GM21737 (cell line): ENCODE results near the gene CRACR2B.

Source experiments
- ATAC-seq: cut with Tn5 transposase; IDR thresholded peaks from one replicate; pipeline ENCODE4 v1.9.1; 2021; ENCODE audit warnings: mild to moderate bottlenecking, moderate library complexity; ENCODE audit not compliant: unreplicated experiment

CRACR2B gene

GRCh38 chr11:850775-851763 lies 23.4 kb downstream of the CRACR2B start:
- ATAC-seq: no peak

GRCh38 chr11:852762-853161 lies 25.0 kb downstream of the CRACR2B start:
- ATAC-seq: no peak

GRCh38 chr11:853682-854448 lies 26.1 kb downstream of the CRACR2B start:
- ATAC-seq: no peak

DNA sequence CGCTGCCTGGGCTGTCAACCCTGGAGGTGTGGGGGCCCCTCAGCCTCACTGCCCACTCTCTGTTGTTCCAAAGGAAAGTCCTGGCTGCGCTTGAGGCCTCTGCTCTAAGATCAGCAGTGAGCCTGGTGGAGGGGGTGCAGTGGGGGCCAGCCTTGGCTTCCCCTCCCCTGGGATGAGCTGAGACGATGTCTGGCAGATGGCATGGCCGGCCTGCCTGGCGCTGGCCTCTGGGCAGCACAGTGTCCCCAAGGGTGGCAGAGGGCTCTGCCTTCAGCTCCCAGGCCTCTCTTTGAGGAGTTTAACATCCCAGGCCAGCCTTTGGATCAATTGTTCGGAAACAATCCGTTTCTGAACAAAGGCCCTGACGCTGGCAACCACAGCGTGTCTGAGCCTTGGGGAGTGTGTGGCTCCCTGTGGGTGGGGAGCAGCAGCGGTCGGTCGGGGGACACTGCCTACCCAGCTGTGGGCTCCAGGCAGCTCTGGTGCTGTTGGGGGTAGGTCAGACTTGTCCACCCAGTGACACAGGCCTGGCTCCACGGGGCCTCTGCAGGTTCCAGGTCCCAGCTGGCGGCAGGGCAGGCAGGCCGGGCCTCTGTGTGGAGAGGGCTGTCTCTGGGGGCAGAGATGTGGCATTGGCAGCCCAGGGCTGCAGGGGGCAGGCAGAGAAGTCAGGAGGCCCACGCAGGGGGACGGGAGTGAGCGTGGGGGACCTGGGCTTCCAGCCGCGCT lies 27.0 kb downstream of the CRACR2B start:
- ATAC-seq: no peak

DNA sequence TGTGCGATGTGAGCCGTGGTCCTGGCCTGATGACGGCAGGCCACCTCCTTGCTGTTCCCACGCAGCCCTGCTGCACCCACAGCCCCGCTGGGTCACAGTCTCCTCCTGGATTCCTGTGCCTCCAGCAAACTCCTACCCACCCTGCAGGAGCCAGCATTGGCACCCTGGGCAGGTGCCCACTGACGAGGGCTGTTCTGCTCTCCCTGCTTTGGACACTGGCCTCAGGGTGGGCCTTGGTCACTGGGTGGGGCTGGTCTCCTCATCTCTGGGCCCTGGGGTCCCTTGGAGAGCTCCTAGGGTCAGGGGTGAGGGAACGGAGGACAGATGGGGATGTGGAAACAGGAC lies 27.6 kb downstream of the CRACR2B start:
- no peak for ATAC-seq

DNA sequence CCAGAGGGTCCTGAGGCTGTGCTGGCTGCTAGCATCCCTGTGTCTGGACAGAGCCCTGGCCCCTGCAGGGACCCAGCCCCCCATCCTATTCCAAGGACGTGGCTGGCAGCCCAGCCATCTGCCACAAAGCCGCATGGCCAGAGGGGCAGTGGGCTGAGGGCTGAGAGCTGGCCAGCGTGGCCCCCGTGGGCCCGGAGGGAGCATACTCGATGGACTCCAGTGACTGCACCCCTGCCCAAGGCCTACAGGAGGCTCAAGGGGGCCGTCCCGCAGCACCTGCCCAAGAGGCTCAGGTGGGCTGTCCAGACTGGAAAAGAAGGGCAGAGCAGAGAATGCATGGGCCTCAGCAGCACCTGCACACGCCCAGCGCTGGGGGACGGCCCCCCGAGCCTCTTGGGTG lies 28.1 kb downstream of the CRACR2B start:
- no peak for ATAC-seq

DNA sequence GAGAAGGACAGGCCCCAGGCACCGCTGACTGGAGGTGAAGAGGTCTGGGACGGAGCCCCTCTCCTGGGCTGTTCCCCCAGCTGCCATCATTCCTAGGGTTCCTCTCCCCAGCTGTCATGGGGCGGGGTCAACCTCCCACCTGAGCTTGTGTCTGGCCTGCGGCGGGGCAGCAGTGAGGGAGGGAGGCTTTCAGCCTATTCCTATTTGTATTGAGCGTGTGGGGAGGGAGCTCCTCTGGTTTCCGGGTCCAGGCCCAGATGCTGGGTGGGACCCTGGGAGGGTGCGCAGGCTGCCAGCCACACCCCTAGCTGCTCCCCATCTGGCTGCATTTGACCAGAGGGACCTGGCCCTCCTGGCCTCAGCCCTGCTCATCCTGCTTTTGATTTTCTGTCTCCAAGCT lies 28.7 kb downstream of the CRACR2B start:
- ATAC-seq: no peak

DNA sequence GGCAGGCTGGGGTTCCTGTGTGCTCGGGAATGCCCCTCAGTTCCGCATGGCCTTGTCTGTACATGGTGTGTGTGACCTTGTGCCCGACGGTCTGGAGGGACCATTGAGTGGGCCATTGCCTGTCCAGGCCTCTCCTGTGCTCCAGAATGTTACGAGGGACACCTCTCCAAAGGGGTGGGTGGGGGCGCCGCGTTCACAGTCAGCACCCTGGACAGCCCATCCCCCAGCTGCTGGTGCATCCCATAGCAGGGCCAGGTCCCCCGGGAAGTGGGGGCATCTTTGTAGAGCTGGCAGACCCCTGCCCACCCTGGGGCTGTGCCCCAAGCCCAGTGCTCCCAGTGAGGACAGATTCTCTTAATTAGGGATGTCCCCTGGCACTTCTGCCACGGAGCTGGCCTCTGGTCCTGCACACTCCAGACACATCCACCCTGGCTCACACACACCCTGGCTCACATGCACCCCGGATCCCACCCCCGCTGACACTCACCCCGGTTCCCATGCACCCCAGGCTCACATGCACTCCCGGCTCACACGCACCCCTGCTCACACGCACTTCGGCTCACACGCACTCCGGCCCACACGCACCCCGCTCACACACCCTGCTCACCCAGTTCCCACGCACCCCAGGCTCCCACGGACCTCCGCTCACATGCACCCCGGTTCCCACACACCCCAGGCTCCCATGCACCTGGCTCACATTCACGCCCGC lies 30.5 kb downstream of the CRACR2B start:
- ATAC-seq: no peak

DNA sequence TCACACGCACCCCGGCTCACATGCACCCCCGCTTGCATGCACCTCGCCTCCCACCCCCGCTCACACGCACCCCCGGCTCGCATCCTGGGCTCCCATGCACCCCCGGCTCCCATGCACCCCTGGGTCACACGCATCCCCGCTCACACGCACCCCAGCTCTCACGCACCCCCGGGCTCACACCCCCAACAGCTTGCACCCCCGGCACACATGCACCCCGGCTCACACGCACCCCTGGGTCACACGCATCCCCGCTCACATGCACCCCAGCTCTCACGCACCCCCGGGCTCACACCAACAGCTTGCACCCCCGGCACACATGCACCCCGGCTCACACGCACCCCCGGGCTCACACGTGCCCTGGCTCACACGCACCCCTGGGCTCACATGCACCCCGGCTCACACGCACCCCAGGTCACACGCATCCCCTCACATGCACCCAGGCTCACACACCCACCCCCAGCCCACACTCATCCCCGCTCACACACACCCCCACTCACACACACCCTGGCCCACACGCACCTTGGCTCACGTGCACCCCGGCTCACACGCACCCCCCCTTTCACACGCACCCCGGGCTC lies 31.1 kb downstream of the CRACR2B start:
- ATAC-seq: no peak

- no peak for ATAC-seq
Measured at GRCh38 chr11:859394-860131, 31.8 kb downstream of the CRACR2B start.

GRCh38 chr11:860234-861104 lies 32.8 kb downstream of the CRACR2B start:
- ATAC-seq: no peak

- ATAC-seq: no peak
Measured at GRCh38 chr11:861105-861479, 33.4 kb downstream of the CRACR2B start.

GRCh38 chr11:862081-862661 lies 34.5 kb downstream of the CRACR2B start:
- ATAC-seq: no peak

GRCh38 chr11:862696-863022 lies 34.9 kb downstream of the CRACR2B start:
- no peak for ATAC-seq

DNA sequence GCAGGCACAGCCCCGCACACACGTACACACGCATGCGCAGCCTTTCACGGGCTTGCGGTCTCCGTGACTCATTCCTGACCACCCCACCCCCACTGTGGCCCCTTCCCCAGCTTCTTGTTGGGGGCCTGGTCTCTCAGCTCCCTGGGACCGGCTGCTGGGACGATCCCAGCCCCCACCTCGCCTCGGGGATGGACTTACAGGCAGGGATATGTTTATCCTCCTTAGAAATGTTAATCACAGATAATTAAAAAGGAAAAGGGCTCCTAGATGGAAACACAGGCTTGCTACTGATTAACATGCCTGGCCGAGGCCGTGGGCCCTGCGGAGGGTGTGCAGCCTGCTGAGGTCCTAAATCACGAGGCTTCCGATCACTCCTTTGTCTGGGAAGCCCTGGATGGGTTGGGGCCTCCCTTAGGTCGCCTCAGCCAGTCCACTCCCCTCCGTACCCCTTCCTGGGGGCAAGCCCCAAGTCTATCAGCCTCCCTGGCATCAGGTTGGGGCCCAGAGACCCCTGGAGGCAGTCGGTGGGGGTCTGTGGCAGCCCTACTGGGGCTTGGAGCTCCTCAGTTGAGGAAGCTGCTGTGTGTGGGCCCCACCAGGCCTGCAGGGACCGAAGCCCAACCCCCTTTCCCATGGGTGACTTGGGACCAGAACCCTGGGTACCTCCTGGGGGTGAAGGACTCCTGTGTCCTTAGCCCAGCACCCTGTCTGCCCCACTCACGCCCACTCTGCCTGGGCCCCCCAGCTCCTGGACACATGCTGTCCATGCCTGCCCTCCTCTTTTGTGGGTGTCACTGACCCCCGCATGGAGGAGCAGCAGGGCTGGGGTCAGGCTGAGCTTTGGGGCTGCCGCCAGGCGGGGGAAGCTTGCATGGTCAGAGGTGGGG lies 35.5 kb downstream of the CRACR2B start:
- ATAC-seq: no peak

GRCh38 chr11:863910-864827 lies 36.5 kb downstream of the CRACR2B start:
- ATAC-seq: no peak

GRCh38 chr11:864898-865297 lies 37.2 kb downstream of the CRACR2B start:
- ATAC-seq: no peak
